PC-3 (cell line): ENCODE data around the gene PIK3R5. TPM values are rescaled to one million over a fixed set of nuclear protein-coding genes. Genes with fewer than 3 reads are reported as not detected.

Experiments
- ATAC-seq: fragments of 200-7000 bp; cut with Tn5 transposase; 2 replicates; pipeline ENCODE4 v1.9.1; 2020; ENCODE audit warnings: mild to moderate bottlenecking, moderate library complexity
- BruUV-seq: library from RNA; stranded (reverse); fragments of 400-500 nt; replicated peaks from 2 replicates; lab custom pipeline; 2021; lab: Mats Ljungman, UMichigan
- CTCF ChIA-PET: fragments of 300-600 bp; sonication (Branson Sonifier 250); formaldehyde crosslinking; loops from one replicate; lab custom pipeline; 2022; ENCODE audit warnings: antibody characterized with exemption; lab: Charles Lee
- POLR2A ChIA-PET: fragments of 300-600 bp; sonication (Branson Sonifier 250); formaldehyde crosslinking; loops from one replicate; lab custom pipeline; 2022; ENCODE audit warnings: antibody characterized with exemption; ENCODE audit not compliant: unreplicated experiment; lab: Charles Lee
- DNase-seq: peaks from one replicate; pipeline ENCODE4 v3.0.0-alpha.2; 2015
- H2AFZ ChIP-seq: fragments of 300-600 bp; sonication (generic); 2 replicates; pipeline ENCODE4 v1.6.0; 2016; ENCODE audit warnings: antibody characterized with exemption, low read length
- H3F3A ChIP-seq: fragments of 300-600 bp; sonication (generic); one replicate; pipeline ENCODE4 v1.6.0; 2017; ENCODE audit warnings: antibody characterized with exemption, low read length, control low read depth, mild to moderate bottlenecking; ENCODE audit not compliant: unreplicated experiment
- H3K27ac ChIP-seq: fragments of 300-600 bp; sonication (generic); 2 replicates; pipeline ENCODE4 v1.5.1; 2016; ENCODE audit warnings: mild to moderate bottlenecking, low read length
- H3K27me3 ChIP-seq: fragments of 300-600 bp; sonication (generic); 2 replicates; pipeline ENCODE4 v1.6.1; 2016; ENCODE audit warnings: low read length, mixed read lengths
- H3K36me3 ChIP-seq: fragments of 300-600 bp; sonication (generic); 2 replicates; pipeline ENCODE4 v1.6.1; 2016; ENCODE audit warnings: low read depth, mixed run types, low read length, mixed read lengths
- H3K4me1 ChIP-seq: fragments of 300-600 bp; sonication (generic); 2 replicates; pipeline ENCODE4 v1.5.1; 2016; ENCODE audit warnings: low read length; ENCODE audit not compliant: insufficient read depth
- H3K4me2 ChIP-seq: fragments of 300-600 bp; sonication (generic); 2 replicates; pipeline ENCODE4 v1.6.0; 2016; ENCODE audit warnings: low read length
- H3K4me3 ChIP-seq: fragments of 300-600 bp; sonication (generic); 2 replicates; pipeline ENCODE4 v1.5.1; 2016; ENCODE audit warnings: mild to moderate bottlenecking, low read length, mixed read lengths
- H3K79me2 ChIP-seq: fragments of 300-600 bp; sonication (generic); 2 replicates; pipeline ENCODE4 v1.6.1; 2017; ENCODE audit warnings: low read length, mixed read lengths
- H3K9ac ChIP-seq: fragments of 300-600 bp; sonication (generic); 2 replicates; pipeline ENCODE4 v1.6.0; 2016; ENCODE audit warnings: mild to moderate bottlenecking, low read length
- H3K9me2 ChIP-seq: fragments of 300-600 bp; sonication (generic); replicated peaks from 2 replicates; pipeline ENCODE4 v1.6.1; 2016; ENCODE audit warnings: mixed run types, low read length, mixed read lengths
- H3K9me3 ChIP-seq: fragments of 300-600 bp; sonication (generic); 2 replicates; pipeline ENCODE4 v1.6.1; 2016; ENCODE audit warnings: low read length, mixed read lengths
- H4K20me1 ChIP-seq: fragments of 300-600 bp; sonication (generic); 2 replicates; pipeline ENCODE4 v1.6.1; 2016; ENCODE audit warnings: low read length, mixed read lengths
- CTCF ChIP-seq: fragments of 300-600 bp; sonication (generic); conservative IDR thresholded peaks from 2 replicates; pipeline ENCODE4 v1.5.1; 2017; ENCODE audit warnings: antibody characterized with exemption, low read depth, mild to moderate bottlenecking, low read length
- EZH2 ChIP-seq: fragments of 300-600 bp; sonication (generic); IDR thresholded peaks from one replicate; pipeline ENCODE4 v1.6.1; 2017; ENCODE audit warnings: antibody characterized with exemption, mild to moderate bottlenecking, low read length; ENCODE audit not compliant: unreplicated experiment
- EZH2phosphoT487 ChIP-seq: fragments of 300-600 bp; sonication (generic); IDR thresholded peaks from 2 replicates; pipeline ENCODE4 v1.6.1; 2018; ENCODE audit warnings: mild to moderate bottlenecking, antibody characterized with exemption, low read length, borderline replicate concordance
- intact Hi-C: fragments of 100-400 bp; cut with micrococcal nuclease; formaldehyde crosslinking; loops from 2 replicates; pipeline ENCODE4 v1.9.0; 2023
- total RNA-seq: library from RNA; depleted of rRNA; stranded (reverse); fragments of >200 nt; gene quantifications from 2 replicates; pipeline ENCODE4 v1.2.3, GENCODE V29; 2014

Gene PIK3R5
- total RNA-seq, 1 experiment from 2014 or later: not detected

DNA sequence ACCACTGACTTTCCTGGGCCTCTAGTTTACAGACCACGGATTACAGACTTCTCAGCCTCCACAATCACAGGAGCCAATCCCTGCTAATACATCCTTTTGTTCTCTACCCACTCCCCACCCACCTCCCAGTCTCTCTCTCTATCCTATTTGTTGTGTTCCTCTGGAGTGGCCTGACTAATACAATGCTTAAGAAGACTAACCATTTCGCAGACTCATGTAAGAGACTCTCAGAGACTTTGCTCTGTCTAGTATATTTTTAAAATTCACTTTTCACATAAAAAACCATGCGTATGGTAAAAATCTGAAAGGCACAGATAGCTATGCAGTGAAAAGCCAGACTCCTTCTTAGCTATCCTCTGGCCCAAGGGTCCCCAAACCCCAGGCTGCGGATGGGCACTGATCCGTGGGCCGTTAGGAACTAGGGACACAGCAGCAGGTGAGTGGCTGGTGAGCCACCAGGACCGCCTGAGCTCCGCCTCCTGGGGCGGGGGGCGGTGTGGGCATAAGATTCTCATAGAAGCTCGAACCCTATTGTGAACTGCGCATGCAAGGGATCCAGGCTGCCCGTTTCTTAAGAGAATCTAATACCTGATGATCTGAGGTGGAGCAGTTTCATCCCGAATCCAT is 105.6 kb downstream of the PIK3R5 start:
- Histone ChIP-seq H4K20me1 (no peaks in the 10 kb centered on the region), H3K27me3 (peaks cover 17% of the 10 kb centered on the region), H3K9me3 (no peaks in the 10 kb centered on the region), H3K4me2 (no peak overlapping the region), H3F3A (no peaks in the 10 kb centered on the region), H3K79me2 (no peaks in the 10 kb centered on the region), H3K9ac (no peak overlapping the region), H3K4me1 (no peaks in the 10 kb centered on the region), H3K36me3 (no peaks in the 10 kb centered on the region), H3K4me3 (no peak overlapping the region), H2AFZ (no peak overlapping the region), H3K9me2 (no peaks in the 10 kb centered on the region), H3K27ac (no peak overlapping the region)
- DNase-seq (no peak), ATAC-seq (no peak)
- ChIA-PET POLR2A (no interaction called here), CTCF (no interaction called here)
- BruUV-seq: no TSS peak
- TF ChIP-seq EZH2phosphoT487: no peak
- no peak for TF ChIP-seq CTCF
- TF ChIP-seq EZH2: no peak
- intact Hi-C loops: no loop called here

DNA sequence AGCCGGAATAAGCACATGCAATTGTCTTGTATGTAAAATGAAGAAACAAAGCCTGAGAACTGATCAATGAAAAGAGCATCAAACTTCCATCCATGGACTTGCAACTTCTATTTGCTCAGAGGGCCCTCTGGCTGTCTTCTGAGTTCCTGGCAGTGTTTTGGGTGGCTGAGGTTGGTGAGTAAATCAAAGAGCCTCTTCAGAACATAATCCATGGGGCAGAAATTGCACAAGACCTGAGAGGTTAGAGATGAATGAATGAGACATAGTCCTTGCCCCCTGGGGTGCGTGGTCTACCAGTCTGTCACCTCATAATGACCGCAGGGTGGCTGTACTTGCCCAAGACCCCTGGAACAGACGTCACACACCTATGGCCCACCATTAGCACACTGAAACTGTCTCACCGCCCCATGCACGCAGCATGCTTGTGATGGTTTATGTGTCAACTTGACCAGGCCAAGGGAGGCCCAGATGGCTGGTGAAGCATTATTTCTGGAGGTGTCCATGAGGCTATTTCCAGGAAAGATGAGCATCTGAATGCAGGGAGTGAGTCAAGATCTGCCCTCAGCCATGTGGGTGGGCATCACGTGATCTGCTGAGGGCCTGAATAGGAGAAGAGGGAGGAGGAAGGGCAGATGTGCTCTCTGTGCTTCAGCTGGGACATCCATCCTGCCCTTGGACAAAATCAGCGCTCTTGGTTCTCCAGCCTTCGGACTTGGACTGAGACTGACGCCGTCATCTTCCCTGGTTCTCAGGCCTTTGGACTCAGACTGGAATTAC is 106.3 kb downstream of the PIK3R5 start:
- Histone ChIP-seq H3K4me3 (no peak overlapping the region), H3K79me2 (no peaks in the 10 kb centered on the region), H3F3A (no peaks in the 10 kb centered on the region), H3K4me1 (no peaks in the 10 kb centered on the region), H3K9me2 (no peaks in the 10 kb centered on the region), H4K20me1 (no peaks in the 10 kb centered on the region), H3K36me3 (no peaks in the 10 kb centered on the region), H3K9me3 (no peaks in the 10 kb centered on the region), H3K4me2 (no peak overlapping the region), H3K9ac (no peak overlapping the region), H2AFZ (no peak overlapping the region), H3K27ac (no peak overlapping the region), H3K27me3 (peaks cover 17% of the 10 kb centered on the region)
- BruUV-seq: no TSS peak
- ChIA-PET CTCF (no interaction called here), POLR2A (no interaction called here)
- TF ChIP-seq EZH2 (no peak), CTCF (no peak), EZH2phosphoT487 (no peak)
- ATAC-seq (no peak), DNase-seq (no peak)
- intact Hi-C loops: no loop called here

DNA sequence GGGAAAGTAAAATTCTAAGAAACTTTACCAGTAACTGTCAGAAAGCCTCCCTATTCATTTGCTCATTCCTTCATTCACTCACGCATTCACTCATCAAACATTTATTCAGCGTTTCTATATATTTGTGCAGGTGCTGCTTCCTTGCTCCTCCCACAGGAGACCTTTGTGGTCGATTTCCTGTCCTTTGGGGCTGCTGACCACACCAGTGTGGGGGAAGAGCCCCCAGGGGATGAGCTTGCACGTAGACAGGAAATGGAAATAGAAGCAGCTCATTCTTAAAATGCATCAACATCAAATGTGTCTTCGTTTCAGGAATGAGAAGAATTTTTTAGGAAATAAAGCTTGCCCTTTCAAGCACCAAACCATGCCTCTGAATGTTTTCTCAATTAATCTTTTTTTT is 107.6 kb downstream of the PIK3R5 start:
- Histone ChIP-seq H3K79me2 (no peaks in the 10 kb centered on the region), H3K27me3 (peaks cover 13% of the 10 kb centered on the region; the same call in 1 of the 2 replicates), H3K9ac (no peak overlapping the region), H3K36me3 (no peaks in the 10 kb centered on the region), H3F3A (no peaks in the 10 kb centered on the region), H3K27ac (no peak overlapping the region), H3K4me2 (no peak overlapping the region), H3K9me3 (no peaks in the 10 kb centered on the region), H2AFZ (no peak overlapping the region), H3K9me2 (no peaks in the 10 kb centered on the region), H4K20me1 (no peaks in the 10 kb centered on the region), H3K4me1 (no peaks in the 10 kb centered on the region), H3K4me3 (no peak overlapping the region)
- DNase-seq (no peak), ATAC-seq (no peak)
- TF ChIP-seq EZH2phosphoT487 (no peak), CTCF (no peak), EZH2 (no peak)
- no TSS peak for BruUV-seq
- CTCF ChIA-PET: no interaction called here
- intact Hi-C loops: no loop called here
- POLR2A ChIA-PET: no interaction called here
